ENCODE results near the gene TRERF1. TPM values are rescaled to one million over a fixed set of nuclear protein-coding genes. Genes with fewer than 3 reads are reported as not detected.

TRERF1 gene
- total RNA-seq, 4 donors from 2014 or later = 3.3 to 16.3 (median 7.2) TPM

DNA sequence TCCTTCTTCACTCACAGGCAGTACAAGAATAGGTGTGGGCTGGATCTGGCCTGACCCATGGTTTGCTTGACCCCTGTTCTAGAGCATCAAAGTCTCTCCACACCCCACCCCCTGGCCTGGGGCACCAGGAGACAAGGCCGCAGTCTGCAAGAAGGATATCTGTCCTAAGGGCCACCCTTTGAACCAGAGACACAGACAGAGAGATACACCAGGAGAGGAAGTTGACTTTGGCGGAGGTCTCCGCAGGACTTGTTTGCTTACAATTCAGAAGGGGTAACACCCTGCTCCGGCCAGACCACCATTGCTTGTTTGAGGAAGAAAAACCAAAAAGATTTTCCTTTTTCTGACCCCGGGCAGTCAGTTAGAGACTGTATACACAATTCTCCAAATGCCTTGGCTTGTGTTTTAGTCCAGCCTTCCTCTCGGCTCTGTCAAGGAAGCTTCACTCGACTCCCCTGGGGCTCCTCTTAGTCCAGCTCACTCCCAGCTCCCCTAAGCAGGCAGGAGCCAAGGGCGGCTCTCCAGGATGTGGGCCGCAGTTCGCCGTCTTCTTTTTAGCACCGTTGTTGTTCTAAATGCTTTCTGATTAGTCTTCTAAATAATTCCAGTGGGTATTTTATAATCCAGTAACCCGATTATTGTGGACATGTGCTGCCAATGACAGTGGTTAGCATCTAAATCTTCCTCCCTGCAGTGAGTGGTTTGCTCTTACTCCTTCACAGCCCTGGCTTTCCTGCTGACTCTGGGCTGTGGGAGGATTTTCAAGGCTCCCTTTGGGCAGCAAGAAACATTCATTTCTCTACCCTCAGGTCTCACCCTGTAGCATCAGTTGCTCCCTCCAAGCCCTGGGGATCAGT, 175.5 kb downstream of the TRERF1 start:
- TF ChIP-seq, protein P1, sequence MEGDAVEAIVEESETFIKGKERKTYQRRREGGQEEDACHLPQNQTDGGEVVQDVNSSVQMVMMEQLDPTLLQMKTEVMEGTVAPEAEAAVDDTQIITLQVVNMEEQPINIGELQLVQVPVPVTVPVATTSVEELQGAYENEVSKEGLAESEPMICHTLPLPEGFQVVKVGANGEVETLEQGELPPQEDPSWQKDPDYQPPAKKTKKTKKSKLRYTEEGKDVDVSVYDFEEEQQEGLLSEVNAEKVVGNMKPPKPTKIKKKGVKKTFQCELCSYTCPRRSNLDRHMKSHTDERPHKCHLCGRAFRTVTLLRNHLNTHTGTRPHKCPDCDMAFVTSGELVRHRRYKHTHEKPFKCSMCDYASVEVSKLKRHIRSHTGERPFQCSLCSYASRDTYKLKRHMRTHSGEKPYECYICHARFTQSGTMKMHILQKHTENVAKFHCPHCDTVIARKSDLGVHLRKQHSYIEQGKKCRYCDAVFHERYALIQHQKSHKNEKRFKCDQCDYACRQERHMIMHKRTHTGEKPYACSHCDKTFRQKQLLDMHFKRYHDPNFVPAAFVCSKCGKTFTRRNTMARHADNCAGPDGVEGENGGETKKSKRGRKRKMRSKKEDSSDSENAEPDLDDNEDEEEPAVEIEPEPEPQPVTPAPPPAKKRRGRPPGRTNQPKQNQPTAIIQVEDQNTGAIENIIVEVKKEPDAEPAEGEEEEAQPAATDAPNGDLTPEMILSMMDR (IDR thresholded peaks at IDR 0.05) = no peak
- no peak for TF ChIP-seq POLR2A (IDR thresholded peaks at IDR 0.05)
- intact Hi-C loops (cut with DNase I; ENCODE audit: low total_unique reads) = no loop called here
- peaks cover 0 to 16% of the 10 kb centered on the region in 2 donors for H3K4me1 ChIP-seq
- H3K36me3 ChIP-seq = no peaks in the 10 kb centered on the region
- no peak overlapping the region for H3K4me3 ChIP-seq
- DNase-seq = peak; percentile 58 to 62
- H3K9me3 ChIP-seq = no peaks in the 10 kb centered on the region
- H3K27ac ChIP-seq = peak overlapping the region; percentile 26 to 61
- H3K27me3 ChIP-seq = no peaks in the 10 kb centered on the region

DNA sequence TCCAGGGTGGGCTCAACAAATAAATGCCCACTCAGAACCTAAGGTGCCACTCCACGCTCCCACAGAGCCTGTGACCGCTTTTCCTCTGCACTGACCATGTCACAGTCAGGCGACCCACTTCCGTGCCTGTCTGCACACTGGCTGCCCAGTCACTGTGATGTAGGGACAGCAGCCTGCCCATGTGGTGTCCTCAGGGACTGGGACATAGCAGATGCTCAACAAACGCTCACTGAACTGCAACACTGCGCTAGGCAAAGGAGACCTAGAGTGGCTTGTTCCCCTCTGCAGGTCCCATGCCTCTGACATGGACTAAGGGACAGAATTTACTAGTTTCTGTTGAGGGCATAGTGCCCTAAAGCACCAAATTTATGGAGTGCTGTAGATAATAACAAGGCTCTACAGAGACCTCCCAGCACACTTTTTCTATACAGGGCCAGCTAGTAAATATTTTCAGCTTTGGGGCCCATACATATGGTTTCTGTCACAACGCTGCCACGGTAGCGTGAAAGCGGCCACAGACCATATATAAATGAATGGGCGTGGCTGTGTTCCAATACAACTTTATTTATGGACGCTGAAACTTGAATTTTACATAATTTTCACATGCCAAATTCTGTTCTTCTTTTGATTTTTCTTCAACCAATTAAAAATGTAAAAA, 176.2 kb downstream of the TRERF1 start:
- DNase-seq = no peak
- peak overlapping the region; percentile 26 to 61 for H3K27ac ChIP-seq

DNA sequence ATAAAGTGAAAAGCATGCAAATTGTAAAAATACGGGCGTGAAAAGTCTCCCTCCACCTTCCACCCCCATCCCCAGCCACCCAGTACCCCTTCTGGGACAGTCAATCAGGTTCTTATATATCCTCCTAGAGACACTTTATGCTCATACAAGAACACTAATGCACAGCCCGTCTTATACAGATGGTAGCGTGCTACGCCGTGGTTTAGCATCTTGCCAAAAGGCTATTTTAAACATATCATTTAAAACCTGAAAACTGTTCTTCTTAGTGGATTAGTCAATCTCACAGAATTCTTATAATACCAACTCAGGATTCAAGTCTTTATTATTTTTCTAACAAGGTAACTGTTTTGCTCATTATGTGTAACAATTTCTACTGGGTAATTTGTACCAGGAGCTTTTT, 176.8 kb downstream of the TRERF1 start:
- no peak overlapping the region for H3K4me3 ChIP-seq
- no peaks in the 10 kb centered on the region for H3K36me3 ChIP-seq
- no peak for DNase-seq
- no peaks in the 10 kb centered on the region for H3K27me3 ChIP-seq
- no peaks in the 10 kb centered on the region for H3K9me3 ChIP-seq
- TF ChIP-seq, protein P1 (IDR thresholded peaks at IDR 0.05) = no peak
- TF ChIP-seq POLR2A (IDR thresholded peaks at IDR 0.05) = no peak
- H3K4me1 ChIP-seq = peaks cover 0 to 9% of the 10 kb centered on the region in 2 donors
- intact Hi-C loops (cut with DNase I; ENCODE audit: low total_unique reads) = no loop called here
- no peak overlapping the region for H3K27ac ChIP-seq

More for the DNA sequence above, 176.2 kb downstream of the TRERF1 start:
- intact Hi-C loops (cut with DNase I; ENCODE audit: low total_unique reads) = no loop called here
- TF ChIP-seq, protein P1 (IDR thresholded peaks at IDR 0.05) = no peak
- TF ChIP-seq POLR2A (IDR thresholded peaks at IDR 0.05) = no peak
- Histone ChIP-seq H3K4me3 (no peak overlapping the region), H3K36me3 (no peaks in the 10 kb centered on the region), H3K4me1 (peaks cover 0 to 13% of the 10 kb centered on the region in 2 donors), H3K27me3 (no peaks in the 10 kb centered on the region), H3K9me3 (no peaks in the 10 kb centered on the region)

DNA sequence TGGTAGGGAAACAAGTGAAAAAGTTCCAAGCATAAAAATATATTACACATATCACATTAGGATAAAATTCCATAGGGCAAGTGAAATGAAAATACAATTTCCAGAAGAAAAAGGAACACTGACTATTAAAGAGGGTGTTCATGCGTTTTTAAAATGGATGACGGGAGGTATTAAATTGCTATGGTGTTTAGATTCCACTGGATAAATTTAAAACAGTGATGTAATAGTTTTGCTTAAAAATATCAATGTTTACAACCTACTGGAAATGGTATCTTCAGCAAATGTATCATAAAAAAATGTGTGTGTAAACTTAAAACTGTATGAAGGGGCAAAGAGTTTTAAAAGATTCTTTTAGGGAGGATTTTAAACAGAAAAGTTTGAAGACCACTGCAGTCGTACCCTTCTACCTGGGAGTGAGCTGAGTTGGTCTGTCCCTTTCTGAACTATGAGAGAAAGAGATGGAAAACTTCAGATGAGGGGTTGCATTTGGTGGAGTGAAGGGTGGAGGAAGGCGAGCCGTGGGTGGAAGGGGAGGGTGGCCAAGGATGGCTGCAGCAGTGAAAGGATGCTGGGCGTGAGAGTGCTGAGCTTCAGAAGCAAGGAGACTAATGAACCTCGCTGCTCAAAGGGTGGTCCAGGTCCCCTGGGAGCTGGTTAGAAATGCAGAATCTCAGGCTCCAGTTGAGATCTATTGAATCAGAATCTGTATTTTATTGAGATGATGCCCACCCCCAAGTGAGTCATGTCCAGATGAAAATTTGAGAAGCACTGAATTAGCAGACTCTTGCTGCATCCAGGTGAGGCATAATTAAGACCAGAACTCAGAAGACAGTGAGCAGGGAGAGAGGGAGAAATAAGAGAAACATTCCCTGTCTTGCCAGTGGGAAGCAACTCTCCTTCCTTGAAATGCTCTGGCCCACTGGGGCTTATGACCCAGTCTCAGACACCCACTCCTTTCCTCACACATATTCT, 179.6 kb downstream of the TRERF1 start:
- H3K4me3 ChIP-seq = no peak overlapping the region
- H3K27ac ChIP-seq = no peak overlapping the region
- TF ChIP-seq POLR2A (IDR thresholded peaks at IDR 0.05) = no peak
- TF ChIP-seq, protein P1 (IDR thresholded peaks at IDR 0.05) = no peak
- no peak for DNase-seq
- no peaks in the 10 kb centered on the region for H3K36me3 ChIP-seq
- intact Hi-C loops (cut with DNase I; ENCODE audit: low total_unique reads) = no loop called here
- H3K4me1 ChIP-seq = no peaks in the 10 kb centered on the region
- no peaks in the 10 kb centered on the region for H3K27me3 ChIP-seq
- no peaks in the 10 kb centered on the region for H3K9me3 ChIP-seq
